ENCODE data around the gene SCN8A.

SCN8A gene

GRCh38 chr12:51837286-51837685 lies 246.3 kb downstream of the SCN8A start:
- no peak for DNase-seq

DNA sequence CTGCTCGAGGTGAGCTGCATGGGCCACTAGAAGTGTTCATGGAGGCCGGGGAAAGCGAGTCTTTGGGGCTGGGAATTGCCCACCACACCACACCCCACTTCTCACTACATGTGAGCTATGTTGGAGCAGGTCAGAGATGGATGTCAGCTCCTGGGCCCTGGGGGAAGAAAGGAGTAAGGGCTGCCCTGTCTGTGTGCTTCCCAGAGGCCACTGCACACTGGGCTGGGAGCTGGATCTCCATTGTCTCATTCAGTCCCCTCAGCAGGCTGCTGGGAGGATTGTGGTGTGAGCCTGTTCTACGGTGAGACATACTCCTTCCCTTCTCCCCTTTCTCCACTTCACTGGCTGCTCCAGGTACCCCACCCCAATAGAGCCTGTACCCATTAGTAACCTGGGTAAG lies 247.0 kb downstream of the SCN8A start:
- DNase-seq: no peak

DNA sequence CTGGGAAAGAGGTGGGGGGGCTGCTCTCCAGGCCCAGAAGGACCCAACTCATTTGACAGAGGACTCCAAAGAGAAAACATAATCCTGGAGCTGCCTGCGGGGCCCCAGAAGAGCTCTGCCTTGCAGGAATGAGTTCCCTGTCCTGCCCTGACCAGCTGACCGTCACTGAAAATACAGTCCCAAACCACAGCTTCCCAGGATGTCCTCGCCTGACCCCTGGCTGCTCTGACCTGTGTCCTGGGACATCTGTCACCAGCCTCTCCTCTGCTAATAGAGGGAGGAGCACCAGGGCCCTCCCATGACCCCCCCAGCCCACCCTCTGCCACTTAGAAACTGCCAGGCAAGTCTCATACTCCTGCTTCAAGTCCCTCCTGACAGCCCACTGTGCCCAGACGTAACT lies 247.7 kb downstream of the SCN8A start:
- DNase-seq: no peak

DNA sequence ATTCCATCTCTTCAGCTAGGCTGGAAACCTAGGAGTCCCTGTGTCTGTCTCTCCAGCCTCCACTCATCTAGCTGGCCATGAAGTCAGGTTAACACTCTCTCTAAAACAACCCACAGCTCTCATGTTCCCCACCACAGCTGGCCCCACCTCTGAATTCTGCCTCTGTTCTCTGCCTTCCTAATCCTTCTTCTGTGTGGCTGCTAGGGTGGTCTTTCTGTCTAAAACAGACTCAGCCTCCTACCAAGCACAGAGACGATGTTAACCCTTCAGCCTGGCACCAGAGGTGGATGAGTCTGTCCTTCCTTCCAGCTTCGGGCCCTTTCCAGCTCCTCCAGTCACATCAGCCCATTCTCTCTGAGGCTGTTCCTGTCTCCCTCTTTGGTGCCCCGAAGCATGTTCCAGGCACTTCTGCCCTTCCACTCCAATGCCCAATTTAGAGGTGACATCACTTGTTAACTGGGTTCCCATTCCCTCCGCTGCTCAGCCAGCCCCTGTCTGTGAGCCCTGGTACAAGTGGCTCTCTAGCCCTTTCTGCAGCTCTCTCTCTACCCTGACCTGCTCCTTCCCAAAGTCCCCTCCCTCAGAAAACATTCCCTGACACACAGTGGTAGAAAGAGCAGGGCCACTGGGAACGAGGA lies 248.4 kb downstream of the SCN8A start:
- DNase-seq: no peak

DNA sequence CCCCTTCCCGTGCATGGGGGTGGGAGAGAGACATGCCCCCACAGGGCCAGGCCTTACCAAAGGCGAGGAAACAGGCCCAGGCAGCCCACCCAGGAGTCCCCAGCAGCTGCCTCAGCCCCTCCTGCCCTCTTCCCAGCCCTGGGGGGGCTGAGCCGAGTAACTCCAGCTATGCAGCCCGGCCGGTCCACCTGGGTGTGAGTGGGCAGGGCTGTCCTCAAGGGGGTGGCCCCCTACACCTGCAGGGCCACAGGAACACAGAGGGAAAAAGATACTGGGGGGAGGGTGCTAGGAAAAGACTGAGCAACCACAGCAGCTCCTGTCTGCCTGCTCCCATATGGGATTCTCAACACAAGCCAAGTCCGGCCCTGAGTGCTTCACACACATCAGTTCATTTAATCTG lies 249.9 kb downstream of the SCN8A start:
- DNase-seq: no peak

- DNase-seq: no peak
Measured at GRCh38 chr12:51841727-51842126, 250.7 kb downstream of the SCN8A start.

DNA sequence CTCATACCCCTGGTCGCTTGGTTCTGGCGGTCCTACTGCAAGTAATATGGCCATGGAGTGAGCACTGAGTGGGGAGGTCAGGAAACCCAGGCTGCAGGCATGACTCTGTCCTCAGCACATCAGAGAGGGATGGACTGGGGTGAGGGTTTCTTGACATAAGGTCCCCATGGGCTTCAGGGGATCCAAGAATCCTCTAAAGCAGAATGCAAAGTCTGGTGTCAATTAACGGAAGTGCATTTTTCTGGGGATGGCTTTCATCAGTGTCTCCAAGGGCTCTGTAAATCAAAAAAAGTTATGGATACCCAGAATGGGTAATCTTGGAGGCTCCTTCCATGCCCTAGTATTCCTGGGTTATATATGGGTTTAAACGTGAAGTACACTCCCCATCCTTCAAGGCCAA lies 253.8 kb downstream of the SCN8A start:
- no peak for DNase-seq

GRCh38 chr12:51845482-51845881 lies 254.4 kb downstream of the SCN8A start:
- no peak for DNase-seq

GRCh38 chr12:51846271-51846691 lies 255.2 kb downstream of the SCN8A start:
- no peak for DNase-seq

DNA sequence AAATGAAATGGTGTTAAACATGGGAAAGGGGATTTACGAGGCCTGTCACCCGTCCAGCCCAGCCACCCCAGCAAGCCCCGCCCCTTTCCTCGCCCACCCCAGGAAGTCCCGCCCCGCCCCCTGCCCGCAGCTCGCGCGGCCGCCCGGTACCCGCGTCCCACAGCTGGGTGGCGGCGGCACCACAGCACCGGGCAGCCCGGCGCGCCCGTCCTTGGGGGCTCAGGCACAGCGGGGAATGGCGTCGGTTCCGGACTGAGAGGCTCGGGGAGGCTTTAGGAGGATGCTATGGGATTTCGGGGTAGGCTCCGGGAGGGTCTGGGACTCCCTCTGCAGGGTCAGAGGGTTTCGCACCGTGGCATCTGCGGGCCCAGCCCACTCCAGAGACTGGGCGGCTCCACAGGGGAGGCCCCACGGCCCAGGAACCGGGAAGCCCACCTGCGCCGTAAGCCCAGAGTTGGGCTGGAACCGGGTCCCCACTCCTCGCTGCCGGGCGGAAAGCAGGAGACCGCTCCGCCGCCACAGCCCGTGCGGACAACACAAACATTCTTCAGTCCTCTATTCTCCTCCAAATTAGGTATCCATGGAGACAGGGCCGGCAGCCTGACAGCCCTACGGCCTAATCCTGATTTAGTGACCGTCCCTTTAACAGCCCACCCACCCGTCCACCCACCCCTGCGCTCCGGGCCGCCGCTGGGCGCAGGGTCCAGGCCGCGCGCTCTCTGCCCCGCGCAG lies 256.0 kb downstream of the SCN8A start:
- peak; percentile 82 for DNase-seq

DNA sequence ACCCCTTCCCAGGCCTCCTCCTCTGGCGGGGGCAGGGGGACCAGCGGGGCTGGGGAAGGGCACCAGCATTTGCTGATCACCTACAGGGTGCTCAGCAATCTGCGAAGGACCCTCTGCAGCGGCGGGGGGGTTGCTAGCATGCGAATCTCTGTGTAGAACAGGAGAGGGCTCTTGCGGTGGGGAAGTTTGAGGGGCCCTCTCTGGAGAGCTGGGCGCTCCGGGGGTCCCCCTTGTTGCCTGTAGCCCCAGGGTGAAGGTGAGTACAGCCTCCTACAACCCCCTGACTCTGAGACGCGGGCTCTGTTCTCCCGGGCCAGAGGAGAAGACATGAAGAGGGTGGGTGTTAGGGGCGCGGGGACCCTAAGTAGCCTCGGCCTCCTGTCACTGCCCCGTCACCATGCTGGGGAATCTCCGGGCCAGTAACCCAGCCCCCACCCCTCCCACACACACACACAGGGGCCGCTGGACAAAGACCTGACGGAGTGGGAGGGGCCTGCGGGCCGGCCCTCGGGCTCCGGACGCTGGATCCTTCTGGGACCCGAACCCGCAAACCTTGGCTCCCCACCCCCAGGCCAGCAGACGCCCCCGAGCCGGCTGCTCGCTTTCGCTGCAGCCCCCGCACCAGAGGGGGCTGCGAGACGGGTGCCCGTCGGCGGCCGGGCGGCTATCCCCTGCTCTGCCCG lies 256.8 kb downstream of the SCN8A start:
- DNase-seq: no peak

- DNase-seq: no peak
Measured at GRCh38 chr12:51848326-51848727, 257.3 kb downstream of the SCN8A start, which contains the start of gene FIGNL2. Gene FIGNL2 (minus strand): TSS chr12:51848718. CDS start chr12:51822413, 26,305 bp downstream.

- no peak for DNase-seq
Measured at GRCh38 chr12:51848841-51849735, 258.1 kb downstream of the SCN8A start.

- DNase-seq: no peak
Measured at GRCh38 chr12:51850081-51850964, 259.3 kb downstream of the SCN8A start.

- no peak for DNase-seq
Measured at GRCh38 chr12:51850965-51851299, 259.9 kb downstream of the SCN8A start.

- no peak for DNase-seq
Measured at GRCh38 chr12:51851413-51852124, 260.5 kb downstream of the SCN8A start.

- no peak for DNase-seq
Measured at GRCh38 chr12:51852404-51853137, 261.5 kb downstream of the SCN8A start.

DNA sequence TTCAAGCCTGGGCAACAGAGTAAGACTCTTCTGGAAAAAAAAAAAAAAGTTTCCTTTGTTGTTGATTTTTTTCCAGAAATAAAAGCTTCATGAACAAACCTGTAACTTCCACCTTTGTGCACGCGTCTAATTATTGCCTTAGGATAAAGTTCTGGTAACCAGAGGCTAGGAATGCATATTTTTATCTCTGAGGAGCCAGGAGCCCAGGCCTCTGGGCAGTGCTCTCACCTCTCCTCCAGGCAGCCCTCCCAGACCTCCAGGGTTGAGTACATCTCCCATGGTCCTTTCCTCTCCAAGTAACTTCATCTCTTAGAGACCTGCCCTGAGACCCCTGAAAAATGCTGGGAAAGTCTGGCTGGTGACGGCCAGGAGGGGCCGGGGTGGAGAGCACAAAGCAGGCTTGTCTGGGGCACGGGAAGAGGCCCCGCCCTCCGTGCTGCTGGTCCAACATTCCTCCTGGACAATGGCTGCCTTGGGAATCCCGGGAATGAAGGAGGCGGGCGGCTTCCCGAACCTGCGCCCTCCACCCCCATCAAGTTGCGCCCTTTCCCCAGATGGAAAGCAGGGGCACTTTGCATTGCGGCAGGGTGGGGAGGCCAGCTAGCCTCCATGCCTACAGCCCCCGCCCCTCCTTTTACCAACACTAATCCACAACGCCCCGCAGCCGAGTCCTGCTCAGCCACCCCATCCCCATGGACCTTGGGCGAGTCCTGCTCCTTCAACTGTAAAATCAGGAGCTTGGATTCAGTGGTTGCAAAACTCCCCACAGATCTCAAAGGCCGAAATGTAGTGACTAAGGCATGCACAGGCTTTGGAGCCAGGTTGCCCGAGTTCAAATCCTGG lies 264.8 kb downstream of the SCN8A start:
- no peak for DNase-seq

DNA sequence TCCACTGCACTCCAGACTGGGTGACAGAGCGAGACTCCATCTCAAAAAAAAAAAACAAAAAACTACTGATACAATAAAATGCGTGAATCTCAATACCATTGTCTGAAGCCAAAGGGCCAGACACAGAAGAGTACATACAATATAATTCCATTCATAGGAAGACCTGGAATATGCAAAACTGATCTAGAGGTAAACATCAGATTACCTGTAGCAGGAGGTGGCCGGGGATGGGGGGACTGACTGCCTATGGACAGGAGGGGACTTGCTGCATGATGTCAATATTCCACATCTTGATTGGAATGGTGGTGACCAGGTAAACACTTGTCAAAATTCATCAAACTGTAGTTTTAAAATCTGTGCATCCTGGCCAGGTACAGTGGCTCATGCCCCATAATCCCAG lies 270.0 kb downstream of the SCN8A start:
- DNase-seq: no peak

All from activated CD8-positive, alpha-beta memory T cell treated with anti-CD3 and anti-CD28 coated beads for 24 hours (primary cell).